HG02973 (cell line): ENCODE data around the gene HTR1D.
"Not testable (repeated sequence)": the region's sequence is repeated elsewhere in the genome, so short reads cannot be mapped to it uniquely, and the experiment has no call there.

ENCODE experiments used
- ATAC-seq: cut with Tn5 transposase; IDR thresholded peaks from one replicate; pipeline ENCODE4 v1.9.1; 2021; ENCODE audit warnings: moderate library complexity; ENCODE audit not compliant: unreplicated experiment

The HTR1D gene, protein sequence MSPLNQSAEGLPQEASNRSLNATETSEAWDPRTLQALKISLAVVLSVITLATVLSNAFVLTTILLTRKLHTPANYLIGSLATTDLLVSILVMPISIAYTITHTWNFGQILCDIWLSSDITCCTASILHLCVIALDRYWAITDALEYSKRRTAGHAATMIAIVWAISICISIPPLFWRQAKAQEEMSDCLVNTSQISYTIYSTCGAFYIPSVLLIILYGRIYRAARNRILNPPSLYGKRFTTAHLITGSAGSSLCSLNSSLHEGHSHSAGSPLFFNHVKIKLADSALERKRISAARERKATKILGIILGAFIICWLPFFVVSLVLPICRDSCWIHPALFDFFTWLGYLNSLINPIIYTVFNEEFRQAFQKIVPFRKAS

DNA sequence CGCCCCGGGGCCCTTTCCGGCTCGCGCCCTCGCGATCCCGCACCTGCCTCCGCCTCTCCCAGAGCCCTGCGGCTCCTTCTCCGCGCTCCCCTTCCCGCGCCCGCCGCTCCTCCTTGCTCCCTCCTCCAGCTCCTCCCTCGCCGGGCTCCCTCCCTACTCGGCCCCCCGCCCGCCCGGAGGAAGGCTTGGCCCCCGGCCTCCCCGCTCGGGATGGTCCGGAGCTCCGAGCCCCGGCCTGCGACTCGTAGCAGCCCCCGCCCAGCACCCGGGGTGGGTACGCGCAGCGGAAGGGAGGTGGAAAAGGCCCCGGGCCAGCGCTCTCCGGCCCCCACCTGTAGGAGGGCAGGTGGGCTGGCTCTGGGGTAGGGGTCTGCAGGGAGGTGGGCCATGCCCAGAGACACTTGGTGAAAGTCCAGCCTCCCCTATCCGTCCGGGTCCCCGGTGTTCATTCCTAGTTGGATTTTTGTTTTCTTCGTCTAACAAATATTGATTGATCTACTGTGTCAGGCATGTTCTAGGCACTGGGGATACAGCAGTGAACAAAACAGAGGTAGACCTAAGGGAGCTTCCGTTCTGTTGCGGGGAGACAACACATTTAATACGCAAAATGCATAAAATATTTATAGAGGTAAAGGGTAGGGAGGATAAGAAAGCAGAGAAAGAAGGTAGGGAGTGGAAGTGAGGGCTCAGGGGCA, at the start of gene HTR1D:
Gene HTR1D (minus strand): TSS at position 82 of the 695 bp plus-strand sequence. CDS start 23,283 bp downstream, outside the sequence.
- ATAC-seq, result no peak

DNA sequence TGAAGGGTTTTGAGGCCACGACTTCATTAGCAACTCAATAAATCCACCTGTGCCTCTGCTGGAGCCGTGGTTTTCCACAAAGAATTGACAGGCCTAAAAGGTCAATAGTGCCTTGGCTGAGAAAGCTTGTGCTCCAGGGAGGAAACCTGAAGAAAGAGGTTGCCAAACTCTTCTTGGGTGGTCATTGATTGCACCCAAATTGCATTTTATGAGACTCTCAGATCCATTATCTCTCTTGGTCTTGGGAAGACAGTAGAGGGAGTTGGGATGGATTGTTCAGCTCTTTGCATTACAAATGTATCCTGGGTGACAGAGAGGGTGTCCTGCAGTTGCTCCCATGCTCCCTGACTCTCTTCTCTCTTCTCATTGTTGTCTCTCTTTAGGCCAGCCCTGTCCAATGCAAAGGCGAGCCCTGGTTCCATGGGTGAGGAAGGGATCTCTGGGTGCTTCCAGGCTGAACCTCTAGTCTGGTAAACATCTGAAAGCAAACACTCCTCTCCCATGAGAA, 46.1 kb upstream of the HTR1D start:
- ATAC-seq, result no peak

DNA sequence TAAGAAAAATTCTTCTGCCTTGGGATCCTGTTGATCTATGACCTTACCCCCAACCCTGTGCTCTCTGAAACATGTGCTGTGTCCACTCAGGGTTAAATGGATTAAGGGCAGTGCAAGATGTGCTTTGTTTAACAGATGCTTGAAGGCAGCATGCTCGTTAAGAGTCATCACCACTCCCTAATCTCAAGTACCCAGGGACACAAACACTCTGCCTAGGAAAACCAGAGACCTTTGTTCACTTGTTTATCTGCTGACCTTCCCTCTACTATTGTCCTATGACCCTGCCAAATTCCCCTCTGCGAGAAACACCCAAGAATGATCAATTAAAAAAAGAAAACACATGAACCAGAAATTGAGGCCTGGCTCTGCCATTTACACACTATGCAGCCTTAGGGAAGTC, 40.8 kb upstream of the HTR1D start:
- not testable (repeated sequence) for ATAC-seq

DNA sequence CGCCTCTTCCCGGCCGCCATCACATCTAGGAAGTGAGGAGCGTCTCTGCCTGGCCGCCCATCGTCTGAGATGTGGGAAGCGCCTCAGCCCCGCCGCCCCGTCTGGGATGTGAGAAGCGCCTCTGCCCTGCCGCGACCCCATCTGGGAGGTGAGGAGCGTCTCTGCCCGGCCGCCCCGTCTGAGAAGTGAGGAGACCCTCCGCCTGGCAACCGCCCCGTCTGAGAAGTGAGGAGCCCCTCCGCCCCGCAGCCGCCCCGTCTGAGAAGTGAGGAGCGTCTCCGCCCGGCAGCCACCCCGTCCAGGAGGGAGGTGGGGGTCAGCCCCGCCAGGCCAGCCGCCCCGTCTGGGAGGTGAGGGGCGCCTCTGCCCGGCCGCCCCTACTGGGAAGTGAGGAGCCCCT, 40.1 kb upstream of the HTR1D start:
- ATAC-seq, result not testable (repeated sequence)

DNA sequence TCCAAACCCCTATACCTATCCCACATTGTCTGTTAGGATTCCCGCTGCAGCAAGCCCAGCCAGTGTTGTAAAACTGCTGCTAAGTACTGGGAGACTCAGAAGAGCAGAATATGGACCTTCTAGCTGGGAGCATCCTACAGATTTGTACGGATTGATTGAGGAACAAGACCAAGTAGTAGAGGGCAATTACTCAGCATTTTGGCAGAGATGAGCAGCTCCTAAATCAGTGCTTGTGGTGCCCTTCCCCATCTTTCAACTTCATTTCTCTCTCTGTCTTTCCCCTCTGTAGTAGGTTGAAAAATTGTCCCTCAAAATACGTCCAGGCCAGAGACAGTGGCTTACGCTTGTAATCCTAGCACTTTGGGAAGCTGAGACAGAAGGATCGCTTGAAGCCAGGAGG, 37.3 kb upstream of the HTR1D start:
- no peak for ATAC-seq

- ATAC-seq, result no peak
Measured at GRCh38 chr1:23251812-23252211, 34.5 kb upstream of the HTR1D start.

- ATAC-seq, result no peak
Measured at GRCh38 chr1:23249787-23250454, 32.6 kb upstream of the HTR1D start.

- no peak for ATAC-seq
Measured at GRCh38 chr1:23247276-23247675, 30.0 kb upstream of the HTR1D start.

DNA sequence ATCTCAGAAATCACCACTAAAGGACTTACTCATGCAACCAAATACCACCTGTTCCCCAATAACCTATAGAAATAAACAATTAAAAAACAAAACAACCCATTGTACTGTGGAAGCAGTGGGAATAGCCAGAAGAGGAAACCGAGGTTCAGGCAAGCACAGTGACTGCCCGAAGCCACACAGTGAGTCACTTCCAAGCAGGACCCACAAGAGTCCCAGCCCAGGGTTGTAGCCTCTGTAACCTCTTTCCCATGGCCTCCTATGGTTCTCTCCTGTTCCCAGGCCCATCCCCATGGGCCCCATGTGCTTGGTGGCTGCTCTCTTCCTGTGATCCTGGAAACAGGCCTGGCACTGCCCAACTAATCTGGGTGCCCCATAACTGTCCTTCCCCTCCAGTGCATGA, 29.0 kb upstream of the HTR1D start:
- ATAC-seq, result no peak

DNA sequence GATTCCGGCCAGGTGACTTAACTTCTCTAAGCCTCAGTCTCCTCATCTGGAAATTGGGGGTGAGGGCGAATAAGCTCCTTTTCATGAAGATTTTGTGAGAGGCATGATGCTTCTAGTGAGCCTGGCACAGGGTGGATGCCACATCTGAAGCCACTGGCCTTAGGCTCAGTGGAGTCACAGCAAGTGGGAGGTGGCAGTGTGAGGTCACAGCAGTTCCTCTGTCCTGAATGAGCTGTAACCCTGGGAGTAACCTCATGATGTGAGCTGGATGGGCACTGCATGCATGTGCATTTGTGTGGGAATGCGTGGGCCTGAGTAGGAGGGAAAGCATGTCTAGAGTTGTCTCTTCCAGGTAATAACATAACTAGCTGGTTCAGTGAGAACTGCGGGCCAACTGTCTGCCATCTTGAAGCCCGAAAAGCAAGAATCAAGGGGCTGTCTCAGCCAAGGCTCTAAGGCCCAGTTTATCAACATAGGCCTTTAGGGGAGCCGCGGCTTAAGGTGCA, 27.0 kb upstream of the HTR1D start:
- no peak for ATAC-seq

DNA sequence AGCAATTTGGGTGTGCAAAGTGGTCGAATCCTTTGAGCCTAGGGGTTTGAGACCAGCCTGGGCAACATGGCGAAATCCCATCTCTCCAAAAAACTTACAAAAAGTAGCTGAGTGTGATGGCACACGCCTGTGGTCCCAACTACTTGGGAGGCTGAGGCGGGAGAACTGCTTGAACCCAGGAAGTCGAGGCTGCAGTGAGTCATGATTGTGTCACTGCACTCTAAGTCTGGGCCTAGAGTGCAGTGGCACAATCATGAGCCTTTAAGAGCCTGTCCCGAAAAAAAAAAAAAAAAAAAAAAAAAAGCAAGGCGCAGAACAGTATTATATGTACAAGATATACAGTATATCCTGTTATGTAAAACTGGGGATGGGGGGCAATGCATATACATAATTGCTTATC, 25.1 kb upstream of the HTR1D start:
- ATAC-seq, result no peak

DNA sequence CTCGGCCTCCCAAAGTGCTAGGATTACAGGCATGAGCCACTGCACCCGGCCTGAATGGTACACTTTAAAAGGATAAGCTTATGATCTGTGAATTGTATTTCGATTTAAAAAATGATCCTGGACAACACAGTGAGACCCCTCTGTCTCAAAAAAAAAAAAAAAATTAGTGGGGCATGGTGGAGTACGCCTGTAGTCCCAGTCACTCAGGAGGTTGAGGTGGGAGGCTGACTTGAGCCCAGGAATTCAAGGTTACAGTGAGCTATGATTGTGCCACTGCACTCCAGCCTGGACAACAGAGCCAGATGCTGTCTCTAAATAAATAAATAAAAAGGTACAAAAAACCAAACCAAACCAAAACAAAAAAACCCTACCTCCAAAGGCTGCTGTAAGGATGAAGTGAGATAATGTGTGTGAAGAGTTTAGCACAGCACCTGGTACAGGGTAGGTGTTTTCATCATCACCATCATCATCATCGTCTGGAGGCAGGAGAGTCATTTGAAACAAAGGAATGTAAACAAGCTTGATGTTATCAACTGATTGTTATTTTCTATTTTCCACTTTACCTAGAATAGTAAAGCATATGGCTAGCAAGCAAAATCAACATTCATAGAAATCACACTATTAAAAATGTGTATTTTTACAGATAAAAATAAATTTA, 22.5 kb upstream of the HTR1D start:
- ATAC-seq, result no peak

DNA sequence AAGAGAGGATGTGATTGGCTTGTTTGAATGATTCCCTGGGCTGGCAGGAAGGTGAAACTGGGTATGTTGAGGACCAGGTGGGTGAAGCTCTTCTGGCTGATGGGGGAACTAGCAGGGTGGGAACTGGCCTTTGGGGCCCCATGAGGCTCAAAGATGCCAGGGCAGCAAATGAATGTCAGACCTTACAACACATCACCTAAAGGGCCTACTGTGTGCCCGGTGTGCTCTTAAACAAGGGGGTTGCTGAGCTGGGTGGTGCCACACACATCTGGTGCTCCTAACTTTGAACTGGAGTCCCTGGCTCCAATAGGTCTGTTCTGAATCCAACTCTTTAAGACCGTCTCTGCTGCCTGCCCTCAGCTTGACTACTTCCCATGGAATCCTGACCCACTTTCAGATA, 21.3 kb upstream of the HTR1D start:
- ATAC-seq, result no peak

GRCh38 chr1:23237508-23237907, 20.2 kb upstream of the HTR1D start:
- ATAC-seq, result no peak

- ATAC-seq, result no peak
Measured at GRCh38 chr1:23227806-23228205, 10.5 kb upstream of the HTR1D start.

GRCh38 chr1:23224739-23225648, 7.7 kb upstream of the HTR1D start:
- no peak for ATAC-seq

DNA sequence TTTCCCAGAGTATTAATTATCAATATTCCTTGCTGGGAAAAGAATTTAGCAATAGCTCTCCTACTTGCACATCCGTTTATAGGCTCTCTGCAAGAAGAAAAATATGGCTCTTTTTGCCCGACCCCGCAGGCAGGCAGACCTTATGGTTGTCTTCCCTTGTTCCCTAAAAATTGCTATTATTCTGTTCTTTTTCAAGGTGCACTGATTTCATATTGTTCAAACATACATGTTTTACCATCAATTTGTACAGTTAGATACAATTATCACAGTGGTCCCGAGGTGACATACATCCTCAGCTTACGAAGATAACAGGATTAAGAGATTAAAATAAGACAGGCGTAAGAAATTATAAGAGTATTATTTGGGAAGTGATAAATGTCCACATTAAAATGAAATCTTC, 6.7 kb upstream of the HTR1D start:
- not testable (repeated sequence) for ATAC-seq

- ATAC-seq, result not testable (repeated sequence)
Measured at GRCh38 chr1:23223490-23223951, 6.2 kb upstream of the HTR1D start.

DNA sequence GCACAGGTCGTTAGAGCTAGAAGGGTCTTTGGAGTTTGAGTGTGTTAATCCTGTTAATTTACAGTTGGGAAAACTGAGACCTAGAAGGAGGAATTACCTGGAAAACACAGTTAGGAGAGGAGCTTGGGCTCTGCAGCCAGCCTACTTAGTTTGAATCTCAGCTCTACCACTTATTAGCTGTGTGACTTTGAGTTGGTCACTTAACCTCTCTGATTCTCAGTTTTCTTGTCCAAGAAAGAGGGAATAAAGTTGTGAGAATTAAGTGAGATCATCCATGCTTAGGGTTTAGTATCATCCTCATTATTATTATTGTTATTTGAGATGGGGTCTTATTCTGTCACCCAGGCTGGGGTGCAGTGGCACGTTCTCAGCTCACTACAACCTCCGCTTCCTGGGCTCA, 5.4 kb upstream of the HTR1D start:
- ATAC-seq, result no peak

DNA sequence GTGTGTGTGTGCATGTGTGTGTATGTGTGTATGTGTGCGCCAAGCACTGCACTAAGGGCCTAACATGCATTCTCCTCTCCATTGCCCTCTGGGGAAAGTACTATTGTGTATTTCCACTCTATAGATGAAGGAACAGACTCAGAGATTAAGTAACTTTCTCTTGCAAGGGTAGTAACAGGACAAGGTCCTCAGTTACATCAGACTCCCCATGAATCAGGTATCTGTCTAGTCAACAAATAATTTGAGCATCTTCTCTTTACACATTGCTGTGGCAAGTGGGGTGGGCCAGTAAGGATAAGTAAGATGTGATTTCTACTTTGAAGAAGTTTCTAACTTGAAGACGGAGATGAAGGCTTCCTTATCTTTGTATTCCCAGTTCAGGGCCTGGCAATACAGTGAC, 5.0 kb upstream of the HTR1D start:
- ATAC-seq, result no peak
